NCI-H82 treated with DMSO at 0.1 percent for 48 hours (cell line): ENCODE measurements around the gene ABLIM1.

Experiments used
- DNase-seq: peaks from one replicate; lab custom pipeline; 2025; ENCODE audit not compliant: unreplicated experiment; lab: John Stamatoyannopoulos, UW

Gene ABLIM1

GRCh38 chr10:114624422-114624821 lies 33.7 kb downstream of the ABLIM1 start:
- no peak for DNase-seq

GRCh38 chr10:114623661-114624294 lies 34.3 kb downstream of the ABLIM1 start:
- DNase-seq: no peak

GRCh38 chr10:114623155-114623554 lies 34.9 kb downstream of the ABLIM1 start:
- DNase-seq: no peak

- no peak for DNase-seq
Measured at GRCh38 chr10:114618722-114619121, 39.4 kb downstream of the ABLIM1 start.

- no peak for DNase-seq
Measured at GRCh38 chr10:114616516-114616915, 41.6 kb downstream of the ABLIM1 start.

- no peak for DNase-seq
Measured at GRCh38 chr10:114616103-114616502, 42.0 kb downstream of the ABLIM1 start.

- DNase-seq: no peak
Measured at GRCh38 chr10:114615600-114616007, 42.5 kb downstream of the ABLIM1 start.

GRCh38 chr10:114613237-114613979 lies 44.7 kb downstream of the ABLIM1 start:
- DNase-seq: no peak

GRCh38 chr10:114611617-114612016 lies 46.5 kb downstream of the ABLIM1 start:
- peak; percentile 66 for DNase-seq

GRCh38 chr10:114609518-114610426 lies 48.3 kb downstream of the ABLIM1 start:
- no peak for DNase-seq

- DNase-seq: no peak
Measured at GRCh38 chr10:114607358-114607998, 50.6 kb downstream of the ABLIM1 start.

GRCh38 chr10:114605155-114605797 lies 52.8 kb downstream of the ABLIM1 start:
- DNase-seq: no peak

GRCh38 chr10:114604357-114605130 lies 53.5 kb downstream of the ABLIM1 start:
- DNase-seq: no peak

- no peak for DNase-seq
Measured at GRCh38 chr10:114603948-114604347, 54.1 kb downstream of the ABLIM1 start.

- DNase-seq: no peak
Measured at GRCh38 chr10:114603303-114603702, 54.8 kb downstream of the ABLIM1 start.

- DNase-seq: no peak
Measured at GRCh38 chr10:114600057-114600456, 58.0 kb downstream of the ABLIM1 start.

GRCh38 chr10:114596793-114597192 lies 61.3 kb downstream of the ABLIM1 start:
- no peak for DNase-seq

- no peak for DNase-seq
Measured at GRCh38 chr10:114593816-114594468, 64.1 kb downstream of the ABLIM1 start.

- no peak for DNase-seq
Measured at GRCh38 chr10:114593240-114593792, 64.8 kb downstream of the ABLIM1 start.
